HG02943 (cell line): ENCODE measurements around the gene VSTM4.

Experiments used
- ATAC-seq: cut with Tn5 transposase; IDR thresholded peaks from one replicate; pipeline ENCODE4 v1.9.1; 2021; ENCODE audit warnings: mild to moderate bottlenecking, low read depth, moderate library complexity; ENCODE audit not compliant: unreplicated experiment

The VSTM4 gene

GRCh38 chr10:49052069-49052468, 63.3 kb downstream of the VSTM4 start:
- ATAC-seq: no peak

GRCh38 chr10:49050906-49051305, 64.4 kb downstream of the VSTM4 start:
- ATAC-seq: no peak

GRCh38 chr10:49050366-49050765, 65.0 kb downstream of the VSTM4 start:
- no peak for ATAC-seq

- ATAC-seq: no peak
These were observed 65.7 kb downstream of the VSTM4 start for GRCh38 chr10:49049660-49050059.

- no peak for ATAC-seq
These were observed 68.1 kb downstream of the VSTM4 start for GRCh38 chr10:49047128-49047639.

GRCh38 chr10:49044293-49045193, 70.8 kb downstream of the VSTM4 start:
- no peak for ATAC-seq

GRCh38 chr10:49040601-49041000, 74.7 kb downstream of the VSTM4 start:
- ATAC-seq: no peak

- no peak for ATAC-seq
These were observed 75.9 kb downstream of the VSTM4 start for GRCh38 chr10:49039409-49039808.

- ATAC-seq: no peak
These were observed 76.6 kb downstream of the VSTM4 start for GRCh38 chr10:49038711-49039110.

GRCh38 chr10:49037187-49037586, 78.1 kb downstream of the VSTM4 start:
- no peak for ATAC-seq

GRCh38 chr10:49036638-49037037, 78.7 kb downstream of the VSTM4 start:
- ATAC-seq: no peak

- ATAC-seq: no peak
These were observed 79.4 kb downstream of the VSTM4 start for GRCh38 chr10:49035920-49036319.

GRCh38 chr10:49034925-49035324, 80.4 kb downstream of the VSTM4 start:
- ATAC-seq: no peak

GRCh38 chr10:49033939-49034338, 81.4 kb downstream of the VSTM4 start:
- no peak for ATAC-seq

- ATAC-seq: no peak
These were observed 85.7 kb downstream of the VSTM4 start for GRCh38 chr10:49029666-49030065.

- ATAC-seq: no peak
These were observed 86.7 kb downstream of the VSTM4 start for GRCh38 chr10:49028639-49029038.

- no peak for ATAC-seq
These were observed 89.9 kb downstream of the VSTM4 start for GRCh38 chr10:49025347-49025983.

GRCh38 chr10:49024484-49024883, 90.8 kb downstream of the VSTM4 start:
- no peak for ATAC-seq

- no peak for ATAC-seq
These were observed 91.6 kb downstream of the VSTM4 start for GRCh38 chr10:49023752-49024151.

GRCh38 chr10:49023071-49023470, 92.3 kb downstream of the VSTM4 start:
- ATAC-seq: no peak

GRCh38 chr10:49021685-49022084, 93.6 kb downstream of the VSTM4 start:
- ATAC-seq: no peak

- ATAC-seq: no peak
These were observed 99.6 kb downstream of the VSTM4 start for GRCh38 chr10:49015700-49016099.
